HG03135 (cell line): Measurements from ENCODE around the gene DNAJB1.
"Not testable (repeated sequence)": the region's sequence is repeated elsewhere in the genome, so short reads cannot be mapped to it uniquely, and the experiment has no call there.

ENCODE experiments used
- ATAC-seq: cut with Tn5 transposase; IDR thresholded peaks from one replicate; pipeline ENCODE4 v1.9.1; 2021; ENCODE audit warnings: mild to moderate bottlenecking, moderate library complexity; ENCODE audit not compliant: unreplicated experiment

The DNAJB1 gene

DNA sequence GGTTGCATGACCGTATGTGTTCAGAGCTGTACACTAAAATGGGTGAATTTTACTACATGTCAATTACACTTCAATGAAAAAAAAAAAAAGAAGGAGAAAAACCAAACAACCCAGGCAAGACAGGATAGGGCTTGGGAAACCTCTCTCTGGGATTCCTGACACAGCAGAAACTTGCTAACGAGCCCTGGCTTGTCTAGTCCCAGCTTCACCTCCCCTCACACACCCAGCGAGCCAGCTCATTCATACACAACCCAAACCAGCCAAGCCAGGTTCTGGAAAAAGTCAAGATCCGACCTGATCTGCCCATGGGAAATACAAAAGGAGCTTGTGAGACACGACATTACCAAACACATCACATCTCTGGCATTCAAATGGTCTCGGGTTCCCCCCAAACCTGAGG lies 7.5 kb upstream of the DNAJB1 start:
- no peak for ATAC-seq

DNA sequence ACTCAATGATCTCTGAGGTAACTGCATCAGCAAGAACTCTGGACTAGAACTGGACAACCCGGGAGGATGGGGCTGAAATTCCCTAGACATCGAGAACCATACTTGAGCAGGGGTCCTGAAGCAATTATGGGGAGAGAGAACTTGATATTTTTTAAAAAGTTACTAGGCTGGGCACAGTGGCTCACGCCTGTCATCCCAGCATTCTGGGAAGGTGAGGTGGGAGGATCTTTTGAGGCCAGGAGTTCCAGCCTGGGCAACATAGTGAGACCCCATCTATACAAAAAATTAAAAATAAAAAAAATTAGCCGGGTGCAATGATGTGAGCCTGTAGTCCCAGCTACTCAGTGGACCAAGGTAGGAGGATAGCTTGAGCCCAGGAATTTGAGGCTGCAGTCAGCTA lies 2.3 kb upstream of the DNAJB1 start:
- ATAC-seq = no peak

DNA sequence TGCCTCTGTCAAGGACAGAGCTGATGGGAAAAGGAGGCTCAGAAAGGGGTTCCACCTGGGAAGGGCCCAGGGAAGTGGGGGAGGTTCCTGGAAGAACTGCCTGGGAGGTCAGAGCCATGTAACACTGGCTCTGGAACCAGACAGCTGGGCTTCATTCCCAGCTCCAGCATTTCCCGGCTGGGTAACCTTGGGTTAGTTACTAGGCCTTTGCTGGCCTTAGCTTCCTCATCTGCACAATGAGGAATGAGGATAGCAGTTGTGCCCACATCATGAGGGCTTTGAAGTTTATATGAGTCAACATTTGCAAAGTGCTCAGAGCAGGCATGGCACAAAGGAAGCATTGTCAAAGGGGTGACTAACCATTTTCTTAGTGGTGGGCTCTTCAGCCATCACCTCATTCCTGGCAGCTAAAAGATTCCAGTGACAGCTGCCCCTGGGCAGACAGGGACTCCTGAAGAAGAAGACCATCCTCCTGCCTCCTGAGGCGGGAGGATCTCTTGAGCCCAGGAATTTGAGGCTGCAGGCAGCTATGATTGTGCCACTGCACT lies 1.7 kb upstream of the DNAJB1 start:
- no peak for ATAC-seq

DNA sequence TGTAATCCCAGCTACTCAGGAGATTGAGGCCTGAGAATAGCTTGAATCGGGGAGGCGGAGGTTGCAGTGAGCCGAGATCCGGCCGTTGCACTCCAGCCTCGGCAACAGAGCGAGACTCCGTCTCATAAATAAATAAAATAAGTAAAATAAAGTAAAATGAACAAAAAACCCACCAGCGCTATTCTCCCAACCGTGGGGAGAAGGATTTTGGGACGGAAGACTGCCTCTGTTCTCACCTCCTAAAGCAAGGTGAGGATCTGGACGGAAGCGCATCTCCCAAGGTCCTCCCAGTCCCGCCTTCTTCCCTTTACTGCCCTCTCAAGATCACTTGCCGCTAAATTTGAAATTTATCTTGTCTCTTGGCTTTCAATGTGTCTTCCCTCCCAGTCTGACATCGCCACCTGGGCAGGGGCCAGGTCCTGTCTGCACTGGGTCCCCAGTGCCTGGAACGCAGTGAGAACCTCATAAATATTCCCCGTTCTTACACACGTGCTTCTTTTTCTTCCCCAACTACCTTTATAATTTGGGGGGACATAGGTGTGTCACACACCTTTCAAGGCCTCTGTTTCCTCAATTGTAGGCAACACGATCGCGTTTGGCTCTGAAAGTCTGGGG lies 1.2 kb upstream of the DNAJB1 start:
- no peak for ATAC-seq

DNA sequence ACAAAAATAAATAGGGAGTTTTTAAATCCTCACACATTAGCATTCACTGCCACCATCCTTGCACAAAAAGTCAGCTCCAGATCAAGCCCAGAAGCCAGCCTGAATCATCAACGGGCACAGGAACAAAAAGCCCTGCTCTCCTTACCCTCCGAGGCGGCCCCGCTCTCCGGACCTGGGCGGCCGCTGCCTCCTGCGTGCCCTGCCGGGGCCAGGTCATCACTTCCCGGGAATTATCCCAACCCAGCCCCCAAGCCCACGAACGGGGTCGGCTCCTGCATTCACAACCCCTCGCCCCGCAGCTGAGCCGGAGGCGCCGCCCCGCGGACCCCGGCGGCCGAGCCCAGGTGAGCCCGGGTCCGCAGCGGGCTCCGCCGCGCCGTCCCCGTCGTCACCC lies 754 bp downstream of the DNAJB1 start:
- no peak for ATAC-seq

DNA sequence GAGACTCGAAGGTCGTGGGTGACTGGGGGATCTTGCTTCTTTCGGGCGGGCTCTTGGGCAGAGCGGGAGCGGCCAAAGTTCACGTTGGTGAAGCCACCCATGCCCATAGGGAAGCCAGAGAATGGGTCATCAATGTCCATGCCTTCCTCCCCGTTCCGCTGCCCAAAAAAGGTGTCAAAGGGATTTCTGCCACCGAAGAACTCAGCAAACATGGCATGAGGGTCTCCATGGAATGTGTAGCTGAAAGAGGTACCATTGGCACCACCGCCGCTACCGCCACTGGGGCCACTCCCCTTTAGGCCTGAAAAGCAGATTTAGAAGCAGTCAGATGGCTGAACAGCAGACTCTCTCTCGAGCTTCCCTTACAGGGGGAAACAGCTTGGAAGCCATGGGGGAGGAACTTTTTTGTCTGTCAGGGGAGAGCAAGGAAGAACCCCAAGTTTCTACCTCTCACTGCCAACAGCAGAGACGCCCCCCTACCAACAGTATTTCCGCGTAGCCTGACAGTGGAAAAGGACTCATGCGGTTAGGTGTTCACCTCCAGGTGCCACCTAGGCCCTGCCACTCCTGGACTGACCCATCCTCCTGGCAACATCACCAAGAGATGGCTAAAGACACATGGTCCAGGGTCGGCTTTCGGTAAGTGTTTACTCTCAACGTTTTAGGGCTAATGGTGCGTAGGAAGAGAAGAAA lies 1.3 kb downstream of the DNAJB1 start:
- ATAC-seq = no peak

DNA sequence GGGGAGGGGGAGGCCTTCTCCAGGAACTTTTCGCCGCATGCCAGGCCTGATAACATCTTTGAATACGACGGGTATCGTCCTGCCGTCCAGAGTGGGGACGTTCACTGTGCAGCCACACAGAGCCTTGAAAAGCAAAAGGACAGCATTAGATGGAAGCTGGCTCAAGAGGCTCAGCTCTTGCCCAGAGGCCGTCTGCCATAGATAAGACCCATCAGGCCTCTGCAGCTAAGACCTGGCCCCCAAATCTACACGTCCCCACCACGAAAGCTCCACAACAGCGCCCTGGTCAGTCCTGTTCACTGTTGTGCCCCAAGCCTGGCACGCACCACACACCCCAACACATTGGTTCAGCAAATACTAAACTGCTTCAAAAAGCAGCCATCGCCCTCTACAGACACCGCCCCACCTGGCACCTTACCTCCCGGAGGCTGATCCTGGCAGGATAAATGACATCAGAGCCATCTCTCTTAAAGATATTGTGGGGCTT lies 2.1 kb downstream of the DNAJB1 start:
- ATAC-seq = no peak

DNA sequence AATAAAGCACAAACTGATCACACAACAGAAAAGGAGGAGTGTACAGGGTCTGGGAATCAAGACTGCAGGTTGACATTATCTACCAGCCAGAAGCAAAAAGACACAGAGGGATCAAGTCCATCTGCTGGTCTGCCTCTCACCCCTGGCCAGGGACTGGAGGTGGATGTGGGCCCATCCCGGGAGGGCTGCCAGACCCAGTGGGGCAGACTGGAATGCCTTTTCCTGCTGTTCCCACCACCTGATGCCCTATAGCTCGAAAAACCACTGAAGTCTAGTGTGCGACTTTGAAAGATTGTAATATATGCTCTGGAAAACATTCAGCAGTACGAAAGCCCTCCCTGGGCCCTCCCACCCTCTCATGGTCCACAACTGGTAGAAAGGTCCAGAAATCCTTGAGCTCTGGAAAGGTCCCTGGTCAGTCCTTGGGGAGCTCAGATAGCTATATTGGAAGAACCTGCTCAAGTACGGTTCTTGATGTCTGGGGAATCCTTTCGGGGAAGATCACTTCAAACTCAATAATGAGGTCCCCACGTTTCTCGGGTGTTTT lies 2.6 kb downstream of the DNAJB1 start:
- no peak for ATAC-seq

DNA sequence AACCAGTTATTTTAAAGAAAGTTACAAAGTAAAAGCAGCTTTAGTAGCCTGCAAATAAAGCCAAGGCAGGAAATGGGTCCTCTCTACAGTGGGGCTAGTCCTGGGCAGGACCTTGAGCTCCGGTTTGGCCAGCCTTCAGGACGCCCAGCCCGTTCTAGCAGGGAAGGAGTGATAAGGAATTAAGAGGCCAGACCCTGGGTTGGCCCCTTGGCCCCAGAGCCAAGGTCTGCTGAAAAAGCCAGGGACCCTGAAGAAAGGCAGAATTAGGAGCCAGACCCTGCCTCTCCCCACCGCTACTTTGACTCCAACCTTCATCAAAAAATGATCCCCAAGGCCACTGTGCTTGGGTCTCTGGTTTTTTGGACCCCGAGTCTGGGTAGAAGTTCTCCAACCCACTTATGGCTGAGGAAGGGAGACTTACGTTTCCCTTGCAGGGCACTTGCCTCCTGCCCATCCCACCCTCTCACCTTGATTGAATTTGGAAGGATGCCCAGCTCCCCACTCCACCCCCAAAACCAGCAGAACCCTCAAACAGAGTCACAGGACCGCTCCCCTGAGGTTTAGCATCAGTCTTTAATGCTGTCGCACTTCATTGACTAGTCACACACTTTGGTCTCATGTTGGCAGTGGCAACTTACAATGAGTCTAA lies 3.9 kb downstream of the DNAJB1 start:
- no peak for ATAC-seq

DNA sequence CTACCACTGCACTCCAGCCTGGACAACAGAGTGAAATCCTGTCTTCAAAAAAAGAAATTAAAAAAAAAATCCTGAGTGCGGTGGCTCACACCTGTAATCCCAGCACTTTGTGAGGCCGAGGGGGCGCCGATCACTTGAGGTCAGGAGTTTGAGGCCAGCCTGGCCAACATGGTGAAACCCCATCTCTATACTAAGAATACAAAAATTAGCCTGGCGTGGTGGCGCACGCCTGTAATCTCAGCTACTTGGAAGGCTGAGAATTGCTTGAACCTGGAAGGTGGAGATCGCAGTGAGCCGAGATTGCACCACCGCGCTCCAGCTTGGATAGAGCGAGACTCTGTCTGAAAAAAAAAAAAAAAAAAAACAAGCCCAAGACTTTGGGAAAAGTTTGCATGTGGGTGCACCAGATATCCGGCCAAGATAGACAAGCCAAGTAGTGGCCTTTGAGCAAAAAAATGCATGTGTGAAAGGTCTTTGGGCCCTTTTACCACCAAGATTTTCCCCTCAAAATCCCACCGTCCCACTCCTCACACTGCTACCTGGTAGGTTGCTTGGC lies 5.7 kb downstream of the DNAJB1 start:
- no peak for ATAC-seq

DNA sequence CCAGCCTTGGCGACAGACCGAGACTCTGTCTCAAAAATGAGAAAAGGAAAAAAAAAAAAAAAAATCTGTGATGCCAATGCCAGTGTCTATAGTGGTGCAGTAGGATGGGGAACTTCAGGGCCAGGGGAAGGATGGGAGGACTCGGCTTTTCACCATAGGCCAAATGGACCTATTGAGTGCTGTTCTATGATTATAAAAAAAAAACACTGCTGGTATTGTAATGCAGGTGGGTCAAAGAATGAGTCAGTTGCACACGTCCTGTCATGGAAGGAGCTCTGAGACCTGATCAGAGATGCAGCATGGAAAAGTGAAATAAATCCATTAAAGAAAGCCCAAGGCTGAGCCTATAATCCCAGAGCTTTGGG lies 7.0 kb downstream of the DNAJB1 start:
- ATAC-seq = no peak

DNA sequence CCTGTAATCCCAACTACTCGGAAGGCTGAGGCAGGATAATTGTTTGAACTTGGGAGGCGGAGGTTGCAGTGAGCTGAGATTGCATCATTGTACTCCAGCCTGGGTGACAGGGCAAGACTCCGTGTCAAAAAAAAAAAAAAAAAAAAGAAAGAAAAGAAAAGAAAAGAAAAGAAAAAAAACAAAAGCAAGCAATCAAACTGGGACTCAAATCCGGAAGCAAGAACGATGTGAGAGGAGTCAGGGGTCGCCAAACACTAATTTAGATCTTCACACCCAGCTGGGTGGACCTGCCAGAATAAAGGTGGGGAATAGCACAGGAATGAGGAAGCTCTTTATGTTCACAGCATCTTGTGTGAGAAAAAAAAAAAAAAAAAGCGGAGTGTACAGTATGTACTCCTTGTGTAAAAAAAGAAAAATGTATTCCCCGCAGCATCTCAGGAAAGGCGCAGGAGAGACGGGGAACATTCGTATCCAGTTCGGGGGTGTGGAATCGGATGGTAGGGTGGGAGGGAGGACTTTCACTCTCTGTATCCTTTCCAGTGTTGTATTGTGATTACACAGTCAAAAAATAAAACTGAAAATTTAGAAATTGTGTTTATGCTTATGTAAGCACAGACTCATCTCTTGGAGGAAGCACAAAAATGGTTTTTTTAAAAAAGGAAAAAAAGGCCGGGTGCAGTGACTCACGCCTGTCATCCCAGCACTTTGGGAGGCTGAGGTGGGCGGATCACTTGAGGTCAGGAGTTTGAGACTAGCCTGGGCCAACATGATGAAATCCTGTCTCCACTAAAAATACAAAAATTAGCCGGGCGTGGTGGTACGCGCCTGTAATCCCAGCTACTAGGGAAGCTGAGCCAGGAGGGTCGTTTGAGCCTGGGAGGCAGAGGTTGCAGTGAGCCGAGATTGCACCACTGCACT lies 7.6 kb downstream of the DNAJB1 start:
- no peak for ATAC-seq

DNA sequence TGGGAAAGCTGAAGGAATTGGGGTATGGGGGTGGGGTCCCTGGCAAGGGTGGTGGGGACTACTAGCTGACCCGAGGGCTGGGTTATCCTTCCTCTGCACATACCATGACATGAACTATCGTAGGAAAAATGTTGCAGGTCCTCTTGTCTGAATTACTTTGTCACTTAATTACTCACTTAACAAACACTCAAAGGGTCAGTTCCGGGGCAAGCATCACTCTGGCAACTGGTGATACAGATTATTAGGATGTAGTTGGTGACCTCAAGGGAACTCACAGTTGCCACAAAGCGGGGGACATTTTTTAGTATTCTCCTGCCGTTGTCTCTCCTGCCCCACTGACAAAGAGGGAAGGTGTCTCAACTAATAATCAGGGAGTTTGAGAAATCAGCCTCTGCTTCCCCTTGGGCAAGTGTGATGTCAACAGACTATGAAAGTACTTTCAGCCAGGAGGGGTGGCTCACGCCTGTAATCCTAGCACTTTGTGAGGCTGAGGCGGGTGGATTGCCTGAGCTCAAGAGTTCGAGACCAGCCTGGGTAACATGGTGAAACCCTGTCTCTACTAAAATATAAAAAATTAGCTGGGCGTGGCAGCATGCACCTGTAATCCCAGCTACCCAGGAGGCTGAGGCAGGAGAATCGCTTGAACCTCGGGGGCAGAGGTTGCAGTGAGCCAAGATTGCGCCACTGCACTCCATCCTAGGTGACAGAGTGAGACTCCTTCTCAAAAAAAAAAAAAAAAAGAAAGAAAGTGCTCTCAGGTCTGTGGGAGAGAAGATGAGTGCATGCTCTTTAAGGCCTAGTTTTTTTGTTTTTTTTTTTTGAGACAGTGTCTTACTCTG lies 10.3 kb downstream of the DNAJB1 start:
- no peak for ATAC-seq

DNA sequence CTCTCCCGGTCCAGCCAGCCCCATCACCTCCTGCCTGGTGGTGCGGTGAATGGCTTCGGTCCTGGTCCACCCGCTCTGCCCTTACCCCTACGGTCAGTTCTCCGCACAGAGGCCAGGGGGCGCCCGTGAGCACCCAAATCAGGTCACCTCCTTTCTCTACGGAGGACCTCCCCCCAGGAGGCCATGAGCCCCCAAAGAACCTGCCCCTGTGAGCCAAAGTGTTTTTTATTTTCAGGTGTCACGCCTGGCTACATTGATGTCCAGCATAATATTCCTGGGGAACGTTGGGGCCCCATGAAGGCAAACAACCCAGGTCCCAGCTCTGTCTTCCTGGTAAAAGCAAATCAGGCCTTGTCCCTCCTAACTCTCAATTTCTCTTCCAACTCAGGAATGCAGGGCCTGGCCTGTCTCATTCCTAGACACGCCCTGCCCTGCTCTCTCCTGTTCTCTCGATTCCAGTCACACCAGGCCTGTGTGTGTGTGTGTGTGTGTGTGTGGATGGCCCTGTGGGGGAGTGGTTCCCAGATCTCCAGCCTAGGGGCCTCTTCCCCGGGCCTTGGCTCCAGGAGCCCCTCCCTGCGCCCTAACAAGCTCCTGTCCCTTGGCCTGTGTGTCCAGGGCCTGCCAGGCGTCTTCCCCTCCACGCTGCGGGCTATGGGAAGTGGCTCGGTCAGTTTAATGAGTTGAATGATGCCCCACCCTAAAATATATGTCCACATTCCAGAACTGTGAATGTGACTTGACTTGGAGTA lies 12.5 kb downstream of the DNAJB1 start:
- ATAC-seq = no peak

DNA sequence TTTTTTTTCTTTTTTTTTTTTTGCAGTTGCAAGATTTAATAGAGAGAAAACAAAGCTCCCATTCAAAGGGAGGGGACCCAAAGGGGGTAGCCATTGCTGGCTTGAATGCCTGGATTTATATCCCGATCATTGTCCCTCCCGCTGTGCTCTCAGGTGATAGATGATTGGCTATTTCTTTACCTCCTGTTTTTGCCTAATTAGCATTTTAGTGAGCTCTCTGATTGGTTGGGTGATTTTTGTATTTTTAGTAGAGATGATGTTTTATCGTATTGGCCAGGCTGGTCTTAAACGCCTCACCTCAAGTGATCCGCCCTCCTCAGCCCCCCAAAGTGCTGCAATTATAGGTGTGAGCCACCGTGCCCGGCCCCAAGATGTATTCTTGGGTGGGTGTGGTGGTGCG lies 13.6 kb downstream of the DNAJB1 start:
- ATAC-seq = not testable (repeated sequence)

DNA sequence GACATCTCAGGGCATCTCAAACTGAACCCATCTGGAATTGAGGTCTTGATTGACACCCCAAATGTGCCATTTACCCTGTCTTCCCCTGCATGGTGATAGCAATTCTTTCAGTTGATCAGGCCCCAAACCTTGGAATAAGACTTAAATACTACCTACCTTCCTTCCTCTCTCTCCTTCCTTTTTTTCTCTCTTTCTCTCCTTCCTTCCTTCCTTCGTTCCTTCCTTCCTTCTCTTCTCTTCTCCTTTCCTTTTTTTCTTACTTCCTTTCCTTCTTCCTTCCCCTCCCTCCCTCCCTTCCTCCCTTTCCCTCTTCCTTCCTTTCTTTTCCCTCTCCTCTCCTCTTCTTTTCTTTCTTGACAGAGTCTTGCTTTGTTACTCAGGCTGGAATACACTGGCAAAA lies 14.9 kb downstream of the DNAJB1 start:
- ATAC-seq = no peak

DNA sequence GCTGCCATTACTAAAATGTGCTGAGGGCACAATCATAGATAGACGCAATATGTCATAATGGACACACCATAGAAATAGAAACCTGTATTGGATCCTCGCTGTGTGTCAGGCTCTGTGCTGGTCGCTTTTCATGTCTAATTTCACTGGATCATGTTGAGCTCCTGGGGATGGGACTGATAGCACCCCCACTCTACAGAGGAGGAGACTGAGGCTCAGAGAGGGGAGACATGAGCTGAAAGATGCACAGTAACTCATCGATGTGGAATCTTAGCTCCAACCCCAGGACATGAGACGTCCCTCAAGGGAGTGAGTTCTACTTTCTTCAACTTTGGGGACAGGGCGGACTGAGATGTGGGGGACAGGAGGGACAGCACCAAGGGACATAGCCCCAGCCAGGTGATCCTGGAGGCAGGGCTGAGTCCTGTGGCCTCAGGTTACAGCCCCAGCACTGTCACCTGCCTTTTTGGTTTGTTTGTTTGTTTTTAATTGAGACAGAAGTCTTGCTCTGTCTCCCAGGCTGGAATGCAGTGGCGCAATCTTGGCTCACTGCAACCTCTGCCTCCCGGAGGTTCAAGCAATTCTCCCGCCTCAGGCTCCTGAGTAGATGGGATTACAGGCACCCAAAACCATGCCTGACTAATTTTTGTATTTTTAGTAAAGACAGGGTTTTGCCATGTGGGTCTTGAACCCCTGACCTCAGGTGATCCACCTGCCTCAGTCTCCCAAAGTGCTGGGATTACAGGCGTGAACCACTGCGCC lies 15.7 kb downstream of the DNAJB1 start:
- ATAC-seq = no peak
